ENCODE results near the gene ZDHHC14.

Gene ZDHHC14

DNA sequence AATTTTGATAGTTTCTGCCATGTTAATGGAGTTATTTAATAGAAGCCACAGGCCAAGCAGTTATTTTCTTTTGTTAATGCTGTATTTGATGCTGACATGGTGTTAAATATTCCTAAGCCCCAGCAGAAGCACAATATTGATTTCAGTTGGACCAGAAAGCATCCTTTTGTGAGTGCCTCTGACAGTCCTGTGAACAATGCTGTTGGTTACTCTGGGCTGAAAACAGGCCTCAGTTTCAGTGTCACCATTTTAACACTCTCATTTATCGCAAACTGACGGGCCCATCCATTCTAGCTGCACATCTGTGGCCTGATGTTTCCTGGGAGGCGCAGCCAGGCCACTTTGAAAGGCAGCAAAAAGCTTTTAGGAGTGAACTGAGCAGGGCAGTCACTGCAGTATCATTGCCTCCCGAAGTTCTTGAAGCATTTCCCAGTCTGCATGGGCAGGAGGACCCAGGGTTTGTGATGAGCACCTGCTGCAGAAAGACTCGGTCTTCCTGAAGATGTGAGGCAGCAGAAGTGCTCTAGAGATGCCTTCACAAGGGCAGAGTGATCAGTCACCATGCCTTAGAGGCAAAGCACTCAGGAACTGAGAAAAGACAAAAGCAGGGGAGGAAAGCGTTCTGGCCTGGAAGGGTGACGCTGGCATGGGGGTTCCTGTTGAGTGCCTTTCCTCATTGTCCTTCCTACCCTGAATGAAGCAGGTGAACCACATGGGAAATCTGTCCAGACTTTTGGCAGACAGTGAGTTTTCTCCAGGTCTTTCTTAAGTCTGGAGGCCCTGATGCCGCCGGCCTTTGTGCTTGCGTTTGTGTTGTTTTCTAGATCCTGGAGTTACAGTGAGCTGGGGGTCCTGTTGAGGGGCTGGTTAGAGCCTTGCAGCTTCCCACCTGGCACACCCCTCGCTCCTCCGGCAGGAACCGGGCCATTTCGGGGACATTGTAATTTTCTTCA, 74.0 kb downstream of the ZDHHC14 start:
- no peaks in the 10 kb centered on the region for H3K36me3 ChIP-seq (ENCODE audit: insufficient read depth)
- peaks cover 4% of the 10 kb centered on the region for H3K4me1 ChIP-seq (ENCODE audit: low read depth, poor library complexity, severe bottlenecking)
- no peak overlapping the region for H3K9ac ChIP-seq
- H3K4me3 ChIP-seq (IDR thresholded peaks at IDR 0.05; ENCODE audit: insufficient read depth, low read depth, low read length): no peak overlapping the region
- no peaks in the 10 kb centered on the region for H3K79me2 ChIP-seq (ENCODE audit: insufficient read depth, low read depth)
- TF ChIP-seq, protein P1, sequence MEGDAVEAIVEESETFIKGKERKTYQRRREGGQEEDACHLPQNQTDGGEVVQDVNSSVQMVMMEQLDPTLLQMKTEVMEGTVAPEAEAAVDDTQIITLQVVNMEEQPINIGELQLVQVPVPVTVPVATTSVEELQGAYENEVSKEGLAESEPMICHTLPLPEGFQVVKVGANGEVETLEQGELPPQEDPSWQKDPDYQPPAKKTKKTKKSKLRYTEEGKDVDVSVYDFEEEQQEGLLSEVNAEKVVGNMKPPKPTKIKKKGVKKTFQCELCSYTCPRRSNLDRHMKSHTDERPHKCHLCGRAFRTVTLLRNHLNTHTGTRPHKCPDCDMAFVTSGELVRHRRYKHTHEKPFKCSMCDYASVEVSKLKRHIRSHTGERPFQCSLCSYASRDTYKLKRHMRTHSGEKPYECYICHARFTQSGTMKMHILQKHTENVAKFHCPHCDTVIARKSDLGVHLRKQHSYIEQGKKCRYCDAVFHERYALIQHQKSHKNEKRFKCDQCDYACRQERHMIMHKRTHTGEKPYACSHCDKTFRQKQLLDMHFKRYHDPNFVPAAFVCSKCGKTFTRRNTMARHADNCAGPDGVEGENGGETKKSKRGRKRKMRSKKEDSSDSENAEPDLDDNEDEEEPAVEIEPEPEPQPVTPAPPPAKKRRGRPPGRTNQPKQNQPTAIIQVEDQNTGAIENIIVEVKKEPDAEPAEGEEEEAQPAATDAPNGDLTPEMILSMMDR (conservative IDR thresholded peaks at IDR 0.05; ENCODE audit: low read depth, low read length): no peak
- H2AFZ ChIP-seq (ENCODE audit: low read depth): no peak overlapping the region
- no peak overlapping the region for H3K4me2 ChIP-seq
- no peaks in the 10 kb centered on the region for H3K27me3 ChIP-seq (ENCODE audit: insufficient read depth, low read depth)
- no peaks in the 10 kb centered on the region for H4K20me1 ChIP-seq (ENCODE audit: insufficient read depth)
- no peak overlapping the region for H3K27ac ChIP-seq

DNA sequence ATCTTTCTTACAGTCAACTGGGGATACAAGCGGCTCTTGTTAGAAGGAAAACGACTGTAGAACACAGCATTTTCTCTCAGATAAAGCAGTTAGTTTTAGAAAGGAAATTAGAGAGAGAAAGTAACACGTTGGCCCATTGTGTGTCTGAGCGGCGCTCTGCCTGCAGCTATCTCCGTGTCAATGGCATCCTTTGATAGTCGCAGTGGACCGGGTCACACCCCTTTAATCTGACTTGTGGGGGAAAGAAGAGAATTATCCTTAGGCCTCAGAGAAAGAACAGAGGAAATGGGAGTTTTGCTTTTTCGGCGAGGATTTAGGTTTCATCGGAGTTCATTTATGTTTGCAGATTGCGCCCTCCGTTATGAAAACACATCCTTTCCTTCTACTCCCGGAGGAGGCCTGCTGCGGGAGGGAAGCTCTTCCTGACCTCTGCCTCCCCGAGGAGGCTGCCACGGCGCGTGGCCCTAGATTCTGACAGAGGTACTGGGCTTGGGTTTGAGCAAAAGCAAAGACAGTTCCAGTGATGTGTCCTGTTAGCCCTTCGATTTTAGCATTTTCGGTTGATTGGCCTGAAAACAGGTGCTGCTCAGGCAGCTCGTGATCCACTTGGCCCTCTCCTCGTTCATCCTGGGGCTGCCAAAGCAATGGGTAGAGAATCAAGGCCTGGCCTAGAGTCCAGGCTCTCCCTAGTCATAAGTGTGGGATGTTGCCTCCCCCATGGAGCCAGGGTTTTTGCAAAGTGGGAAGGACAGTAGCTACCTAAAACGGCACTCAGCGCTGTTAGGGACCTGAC, 74.9 kb downstream of the ZDHHC14 start:
- H3K4me2 ChIP-seq: no peak overlapping the region
- peaks cover 13% of the 10 kb centered on the region for H3K4me1 ChIP-seq (ENCODE audit: low read depth, poor library complexity, severe bottlenecking)
- no peaks in the 10 kb centered on the region for H3K79me2 ChIP-seq (ENCODE audit: insufficient read depth, low read depth)
- H3K36me3 ChIP-seq (ENCODE audit: insufficient read depth): no peaks in the 10 kb centered on the region
- no peaks in the 10 kb centered on the region for H3K27me3 ChIP-seq (ENCODE audit: insufficient read depth, low read depth)
- H3K27ac ChIP-seq: no peak overlapping the region
- H2AFZ ChIP-seq (ENCODE audit: low read depth): no peak overlapping the region
- H3K4me3 ChIP-seq (IDR thresholded peaks at IDR 0.05; ENCODE audit: insufficient read depth, low read depth, low read length): no peak overlapping the region
- no peak overlapping the region for H3K9ac ChIP-seq
- TF ChIP-seq, protein P1 (conservative IDR thresholded peaks at IDR 0.05; ENCODE audit: low read depth, low read length): no peak
- no peaks in the 10 kb centered on the region for H4K20me1 ChIP-seq (ENCODE audit: insufficient read depth)

DNA sequence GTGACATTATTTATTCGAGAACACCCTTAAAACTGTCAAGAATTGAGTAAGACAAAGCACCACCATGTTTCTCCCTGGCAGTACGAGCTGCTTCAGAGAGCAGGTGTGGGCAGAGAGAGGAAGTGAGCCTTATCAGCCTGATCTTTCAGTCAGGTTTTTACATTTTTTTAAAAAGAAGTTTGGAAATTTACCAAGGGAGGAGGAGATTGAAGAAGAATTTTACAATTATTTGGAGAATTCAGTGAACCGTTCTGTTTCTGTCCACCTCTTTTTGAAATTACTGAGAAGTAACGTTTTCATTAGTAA, 75.5 kb downstream of the ZDHHC14 start:
- TF ChIP-seq, protein P1 (conservative IDR thresholded peaks at IDR 0.05; ENCODE audit: low read depth, low read length): no peak
- no peak overlapping the region for H3K4me3 ChIP-seq (IDR thresholded peaks at IDR 0.05; ENCODE audit: insufficient read depth, low read depth, low read length)

DNA sequence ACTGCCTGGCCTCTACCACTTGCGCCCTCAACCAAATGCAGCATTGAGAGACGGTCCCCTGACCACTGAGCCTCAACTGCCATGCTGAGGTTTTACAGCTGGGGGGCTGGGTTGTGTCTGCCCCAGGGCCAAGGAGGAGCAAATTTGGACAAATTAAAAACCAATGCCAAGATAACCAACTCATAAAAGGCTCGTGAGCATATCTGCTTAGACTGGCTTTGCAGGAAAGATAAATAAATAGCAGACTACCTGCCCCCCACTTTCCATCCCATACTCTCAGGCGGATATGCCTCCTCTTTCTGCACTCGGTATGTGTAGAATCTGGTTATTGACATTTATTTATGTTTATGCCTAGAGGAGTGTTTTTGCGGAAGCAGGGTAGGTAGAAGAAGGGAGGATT, 76.8 kb downstream of the ZDHHC14 start:
- TF ChIP-seq, protein P1 (conservative IDR thresholded peaks at IDR 0.05; ENCODE audit: low read depth, low read length): no peak

More for the DNA sequence above, 75.5 kb downstream of the ZDHHC14 start:
- no peak overlapping the region for H3K4me2 ChIP-seq
- H2AFZ ChIP-seq (ENCODE audit: low read depth): no peak overlapping the region
- no peak overlapping the region for H3K9ac ChIP-seq
- H3K4me1 ChIP-seq (ENCODE audit: low read depth, poor library complexity, severe bottlenecking): peaks cover 18% of the 10 kb centered on the region
- H3K36me3 ChIP-seq (ENCODE audit: insufficient read depth): no peaks in the 10 kb centered on the region
- no peak overlapping the region for H3K27ac ChIP-seq
- H4K20me1 ChIP-seq (ENCODE audit: insufficient read depth): no peaks in the 10 kb centered on the region
- no peaks in the 10 kb centered on the region for H3K27me3 ChIP-seq (ENCODE audit: insufficient read depth, low read depth)
- H3K79me2 ChIP-seq (ENCODE audit: insufficient read depth, low read depth): no peaks in the 10 kb centered on the region

More for the DNA sequence above, 76.8 kb downstream of the ZDHHC14 start:
- Histone ChIP-seq H3K4me1 (ENCODE audit: low read depth, poor library complexity, severe bottlenecking) (peaks cover 24% of the 10 kb centered on the region), H3K79me2 (ENCODE audit: insufficient read depth, low read depth) (no peaks in the 10 kb centered on the region), H4K20me1 (ENCODE audit: insufficient read depth) (no peaks in the 10 kb centered on the region), H3K4me2 (no peak overlapping the region), H3K27me3 (ENCODE audit: insufficient read depth, low read depth) (no peaks in the 10 kb centered on the region), H3K9ac (no peak overlapping the region), H3K4me3 (IDR thresholded peaks at IDR 0.05; ENCODE audit: insufficient read depth, low read depth, low read length) (no peak overlapping the region), H3K27ac (no peak overlapping the region), H2AFZ (ENCODE audit: low read depth) (no peak overlapping the region), H3K36me3 (ENCODE audit: insufficient read depth) (no peaks in the 10 kb centered on the region)
